Ascending aorta (tissue), 2 donors: ENCODE measurements around the gene GGA1. TPM values are rescaled to one million over a fixed set of nuclear protein-coding genes. Genes with fewer than 3 reads are reported as not detected.

Source experiments
- DNase-seq, 2 donors: peaks; one replicate each; pipeline ENCODE4 v3.0.0-alpha.2; 2019; ENCODE audit warnings: low spot score in 2 of 2
- H3K27ac ChIP-seq, 2 donors: fragments of 200-600 bp; sonication (generic); one replicate each; pipeline ENCODE4 v1.5.1; 2016 to 2017; ENCODE audit warnings: mild to moderate bottlenecking in 1 of 2
- H3K27me3 ChIP-seq: fragments of 200-600 bp; sonication (generic); one replicate; pipeline ENCODE4 v1.5.1; 2017
- H3K36me3 ChIP-seq, 2 donors: fragments of 200-600 bp; sonication (generic); one replicate each; pipeline ENCODE4 v1.5.1; 2016
- H3K4me1 ChIP-seq, 2 donors: fragments of 200-600 bp; sonication (generic); one replicate each; pipeline ENCODE4 v1.5.1; 2016 to 2017; ENCODE audit warnings: mild to moderate bottlenecking in 1 of 2
- H3K4me3 ChIP-seq, 2 donors: fragments of 200-600 bp; sonication (generic); one replicate each; pipeline ENCODE4 v1.5.1; 2016 to 2017; ENCODE audit warnings: mild to moderate bottlenecking in 1 of 2
- H3K9me3 ChIP-seq, 2 donors: fragments of 200-600 bp; sonication (generic); one replicate each; pipeline ENCODE4 v1.5.1; 2016
- intact Hi-C: fragments of 100-400 bp; cut with DNase I; formaldehyde crosslinking; loops from one replicate; pipeline ENCODE4 v1.15.1; 2023
- total RNA-seq: library from RNA; depleted of rRNA; stranded (reverse); fragments of >200 nt; gene quantifications from one replicate; pipeline ENCODE4 v1.1.0, GENCODE V29; 2016
- TF ChIP-seq, protein P1 (sequence below), 3 experiments: fragments of 200-600 bp in 2 of 3; fragments of 450-650 bp in 1 of 3; sonication (generic) in 2 of 3; IDR thresholded peaks; one replicate each; pipeline ENCODE4 v1.5.1; 2016 to 2019; ENCODE audit warnings: antibody characterized with exemption in 3 of 3, mild to moderate bottlenecking in 1 of 3, moderate library complexity in 1 of 3

Gene GGA1
- total RNA-seq, 1 donor from 2014 or later, result 53.5 TPM

DNA sequence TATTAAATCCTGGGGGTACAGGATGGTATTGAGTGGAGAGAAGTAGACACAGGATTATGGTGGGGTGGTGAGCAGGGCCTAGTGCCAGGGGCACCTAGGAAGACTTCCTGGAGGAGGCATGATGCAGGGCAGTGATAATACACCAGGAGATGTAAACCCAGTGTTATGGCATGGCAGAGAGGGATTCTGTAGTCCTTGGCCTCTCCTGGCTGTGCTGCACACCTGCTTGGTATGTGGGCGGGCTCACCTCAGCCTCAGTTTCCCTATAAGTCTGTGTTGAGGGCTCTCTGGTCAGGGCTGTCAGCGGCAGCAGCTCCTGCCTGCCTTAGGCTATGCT is 52.0 kb downstream of the GGA1 start:
- TF ChIP-seq, protein P1, sequence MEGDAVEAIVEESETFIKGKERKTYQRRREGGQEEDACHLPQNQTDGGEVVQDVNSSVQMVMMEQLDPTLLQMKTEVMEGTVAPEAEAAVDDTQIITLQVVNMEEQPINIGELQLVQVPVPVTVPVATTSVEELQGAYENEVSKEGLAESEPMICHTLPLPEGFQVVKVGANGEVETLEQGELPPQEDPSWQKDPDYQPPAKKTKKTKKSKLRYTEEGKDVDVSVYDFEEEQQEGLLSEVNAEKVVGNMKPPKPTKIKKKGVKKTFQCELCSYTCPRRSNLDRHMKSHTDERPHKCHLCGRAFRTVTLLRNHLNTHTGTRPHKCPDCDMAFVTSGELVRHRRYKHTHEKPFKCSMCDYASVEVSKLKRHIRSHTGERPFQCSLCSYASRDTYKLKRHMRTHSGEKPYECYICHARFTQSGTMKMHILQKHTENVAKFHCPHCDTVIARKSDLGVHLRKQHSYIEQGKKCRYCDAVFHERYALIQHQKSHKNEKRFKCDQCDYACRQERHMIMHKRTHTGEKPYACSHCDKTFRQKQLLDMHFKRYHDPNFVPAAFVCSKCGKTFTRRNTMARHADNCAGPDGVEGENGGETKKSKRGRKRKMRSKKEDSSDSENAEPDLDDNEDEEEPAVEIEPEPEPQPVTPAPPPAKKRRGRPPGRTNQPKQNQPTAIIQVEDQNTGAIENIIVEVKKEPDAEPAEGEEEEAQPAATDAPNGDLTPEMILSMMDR (IDR thresholded peaks at IDR 0.05), result no peak
- Histone ChIP-seq H3K4me1 (peaks cover 11 to 29% of the 10 kb centered on the region in 2 donors), H3K9me3 (no peaks in the 10 kb centered on the region), H3K27ac (peak overlapping the region; percentile 42 to 64), H3K36me3 (peaks cover 3% of the 10 kb centered on the region in 2 donors), H3K4me3 (no peak overlapping the region), H3K27me3 (no peaks in the 10 kb centered on the region)
- intact Hi-C loops, result loop anchor here (2.0 kb wide), 1 partner anchor 20 kb away; no protein-coding TSS in a partner anchor
- no peak for DNase-seq

DNA sequence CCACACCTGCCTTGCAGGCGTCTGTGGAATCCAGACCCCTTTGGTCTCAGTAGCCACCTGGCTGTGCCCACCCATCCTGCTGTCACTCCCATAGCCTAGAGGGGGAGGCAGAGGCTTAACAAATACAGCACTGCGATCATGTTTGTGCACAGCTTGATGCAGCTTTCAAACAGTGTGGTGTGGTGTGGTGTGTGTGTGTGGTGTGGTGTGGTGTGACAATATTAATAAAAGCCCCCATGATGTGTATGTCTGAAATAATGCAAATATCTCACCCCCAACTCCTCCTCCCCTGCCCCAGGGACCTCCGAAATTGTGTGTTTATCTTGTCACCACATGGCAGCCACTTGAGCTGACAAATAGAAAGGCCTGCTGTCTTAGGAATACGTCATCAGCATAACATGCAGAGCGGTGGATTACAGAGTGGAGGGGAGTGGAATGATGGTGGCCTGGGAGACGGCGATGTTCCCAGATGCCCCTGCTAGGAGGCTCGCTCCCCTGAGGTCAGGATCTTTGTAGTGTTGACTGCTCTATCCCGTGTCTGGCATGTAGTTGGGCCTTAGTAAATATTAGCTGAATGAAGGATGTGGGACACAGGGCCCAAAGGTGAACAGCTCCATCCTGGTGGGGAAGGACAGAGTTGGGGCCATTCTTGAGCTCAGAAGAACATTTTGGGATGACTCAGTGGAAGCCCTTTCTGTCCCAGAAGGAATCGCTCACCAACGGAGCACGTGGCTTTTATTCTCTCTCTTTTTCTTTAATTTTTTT is 52.7 kb downstream of the GGA1 start:
- H3K27me3 ChIP-seq, result no peaks in the 10 kb centered on the region
- intact Hi-C loops, result loop anchor here (2.0 kb wide), 1 partner anchor 19 kb away; no protein-coding TSS in a partner anchor
- peaks cover 11 to 29% of the 10 kb centered on the region in 2 donors for H3K4me1 ChIP-seq
- TF ChIP-seq, protein P1 (IDR thresholded peaks at IDR 0.05), result peak; percentile 29 to 49 (median 36)
- H3K27ac ChIP-seq, result peak overlapping the region; percentile 42 to 64
- DNase-seq, result no peak
- H3K9me3 ChIP-seq, result no peaks in the 10 kb centered on the region
- no peak overlapping the region for H3K4me3 ChIP-seq
- H3K36me3 ChIP-seq, result peaks cover 8 to 10% of the 10 kb centered on the region in 2 donors

DNA sequence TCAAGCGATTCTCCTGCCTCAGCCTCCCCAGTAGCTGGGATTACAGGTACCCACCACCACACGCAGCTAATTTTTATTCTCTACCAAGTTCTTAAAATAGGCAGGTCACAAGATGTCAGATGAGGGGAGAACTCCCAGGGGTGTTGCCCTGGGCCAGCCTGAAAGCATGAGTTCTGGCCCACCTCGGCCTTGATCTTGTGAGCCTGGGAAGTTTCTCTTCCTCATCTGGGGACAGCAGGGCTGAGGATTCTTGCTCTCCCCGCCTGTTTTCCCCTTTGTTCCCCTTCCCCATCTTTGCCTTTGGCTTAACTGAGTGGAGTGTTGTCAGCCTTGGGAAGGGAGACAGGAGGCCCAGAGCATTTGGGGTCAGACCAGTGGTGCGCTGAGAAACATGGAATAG is 53.4 kb downstream of the GGA1 start:
- no peaks in the 10 kb centered on the region for H3K9me3 ChIP-seq
- TF ChIP-seq, protein P1 (IDR thresholded peaks at IDR 0.05), result no peak
- intact Hi-C loops, result no loop called here
- peaks cover 13 to 14% of the 10 kb centered on the region in 2 donors for H3K36me3 ChIP-seq
- H3K4me1 ChIP-seq, result peaks cover 11 to 29% of the 10 kb centered on the region in 2 donors
- peak overlapping the region; percentile 6 to 64 for H3K27ac ChIP-seq
- no peaks in the 10 kb centered on the region for H3K27me3 ChIP-seq
- DNase-seq, result no peak
- no peak overlapping the region for H3K4me3 ChIP-seq

DNA sequence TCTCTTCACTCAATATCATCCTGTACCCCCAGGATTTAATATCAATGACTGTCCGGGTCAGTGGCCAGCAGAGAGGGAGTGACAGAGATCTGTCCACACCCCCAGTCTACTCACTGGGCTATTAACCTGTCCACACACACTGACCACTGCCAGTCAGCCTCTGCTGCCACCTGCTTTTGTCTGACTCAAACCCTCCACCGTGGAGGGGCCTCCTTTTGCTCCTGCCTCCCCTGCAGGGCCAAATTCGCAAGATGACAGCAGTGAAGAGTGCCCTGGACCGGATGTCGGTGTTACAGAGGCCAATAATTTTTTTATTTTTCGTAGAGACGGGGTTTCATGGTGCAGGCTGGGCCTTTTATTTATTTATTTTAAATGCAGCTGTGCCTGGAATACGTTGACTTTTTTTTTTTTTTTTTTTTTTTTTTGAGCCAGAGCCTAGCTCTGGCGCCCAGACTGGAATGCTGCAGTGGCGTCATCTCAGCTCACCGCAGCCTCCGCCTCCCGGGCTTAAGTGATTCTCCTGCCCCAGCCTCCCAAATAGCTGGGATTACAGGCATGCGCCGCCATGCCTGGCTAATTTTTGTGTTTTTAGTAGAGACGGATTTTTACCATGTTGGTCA is 55.0 kb downstream of the GGA1 start:
- H3K4me3 ChIP-seq, result no peak overlapping the region
- intact Hi-C loops, result no loop called here

DNA sequence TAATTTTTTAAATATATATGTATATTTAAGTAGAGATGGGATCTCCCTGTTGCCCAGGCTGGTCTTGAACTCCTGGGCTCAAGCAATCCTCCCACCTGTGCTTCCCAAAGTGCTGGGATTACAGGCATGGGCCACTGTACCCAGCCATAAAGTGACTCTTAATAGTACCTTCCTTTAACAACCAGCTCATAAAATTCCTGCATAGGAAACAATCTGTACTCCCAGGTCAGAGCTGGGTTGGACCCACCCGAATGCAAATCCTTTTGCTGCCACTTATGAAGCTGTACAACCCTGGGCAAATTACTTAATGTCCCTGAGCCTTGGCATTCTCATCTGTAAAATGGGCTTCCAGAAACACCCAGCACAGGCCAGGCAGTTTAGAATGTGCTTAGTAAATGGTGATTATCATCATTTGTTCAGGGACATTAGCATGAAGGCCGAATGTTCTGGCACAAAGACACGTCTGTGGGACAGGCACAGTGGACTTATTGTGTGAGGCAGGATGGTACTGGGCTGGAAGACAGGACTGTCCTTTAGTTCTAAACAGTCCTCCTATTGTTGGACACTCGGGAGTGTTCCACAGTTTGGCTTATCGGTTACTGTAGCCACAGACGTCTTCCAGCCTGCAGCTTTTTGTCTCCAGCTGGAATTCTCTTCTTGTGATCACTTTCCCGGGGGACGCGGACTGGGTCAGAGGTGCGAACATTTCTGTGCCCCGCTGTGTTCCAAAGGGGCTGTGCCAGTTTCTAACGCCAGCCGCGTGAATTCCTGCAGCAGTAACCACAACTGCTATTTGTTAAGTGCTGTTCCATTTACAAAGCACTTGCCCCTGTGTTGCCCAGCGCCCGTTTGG is 55.8 kb downstream of the GGA1 start:
- Histone ChIP-seq H3K9me3 (no peaks in the 10 kb centered on the region), H3K36me3 (peaks cover 13 to 14% of the 10 kb centered on the region in 2 donors), H3K27ac (peak overlapping the region in 1 of 2 donors; percentile 49), H3K4me1 (peaks cover 2 to 21% of the 10 kb centered on the region in 2 donors), H3K27me3 (no peaks in the 10 kb centered on the region), H3K4me3 (no peak overlapping the region)
- TF ChIP-seq, protein P1 (IDR thresholded peaks at IDR 0.05), result no peak
- DNase-seq, result no peak
- intact Hi-C loops, result no loop called here

More for the DNA sequence above, 55.0 kb downstream of the GGA1 start:
- DNase-seq, result no peak
- Histone ChIP-seq H3K4me1 (peaks cover 6 to 24% of the 10 kb centered on the region in 2 donors), H3K36me3 (peaks cover 13 to 14% of the 10 kb centered on the region in 2 donors), H3K27me3 (no peaks in the 10 kb centered on the region), H3K9me3 (no peaks in the 10 kb centered on the region), H3K27ac (peak overlapping the region in 1 of 2 donors; percentile 49)
- TF ChIP-seq, protein P1 (IDR thresholded peaks at IDR 0.05), result no peak
